Vagina (tissue), 2 donors: ENCODE measurements around the gene FHDC1.

Experiments
- CTCF ChIP-seq, 3 experiments: fragments of 450-650 bp in 2 of 3; fragments of 200-600 bp in 1 of 3; sonication (generic) in 1 of 3; IDR thresholded peaks; one replicate each; pipeline ENCODE4 v1.5.1; 2017 to 2019; ENCODE audit warnings: antibody characterized with exemption in 3 of 3, mild to moderate bottlenecking in 2 of 3, moderate library complexity in 2 of 3
- POLR2AphosphoS5 ChIP-seq, 2 donors: sonication (generic); formaldehyde crosslinking; IDR thresholded peaks; one replicate each; pipeline ENCODE4 v1.9.0; 2017; ENCODE audit warnings: antibody characterized with exemption in 2 of 2, mild to moderate bottlenecking in 2 of 2, low read depth in 1 of 2; ENCODE audit not compliant: insufficient read depth in 1 of 2

- TF ChIP-seq CTCF (IDR thresholded peaks at IDR 0.05) (no peak), POLR2AphosphoS5 (IDR thresholded peaks at IDR 0.05; ENCODE audit: insufficient read depth in 1 of 2, low read depth in 1 of 2) (peak in 1 of 2 donors; percentile 15)
These were observed 25.1 kb downstream of the FHDC1 start for GRCh38 chr4:152961014-152961772.
